Activated CD8-positive, alpha-beta T cell treated with anti-CD3 and anti-CD28 coated beads for 36 hours (primary cell): ENCODE results near the gene ATP5PB. TPM values are rescaled to one million over a fixed set of nuclear protein-coding genes. Genes with fewer than 3 reads are reported as not detected.

ENCODE experiments used
- ATAC-seq: fragments of 200-7000 bp; cut with Tn5 transposase; one replicate; pipeline ENCODE4 v1.10.0; 2021; ENCODE audit warnings: mild to moderate bottlenecking, moderate library complexity
- CTCF ChIA-PET: fragments of 350-600 bp; sonication (Branson Sonifier 250); formaldehyde crosslinking; loops from one replicate; lab custom pipeline; 2021; ENCODE audit warnings: antibody characterized with exemption; lab: Charles Lee
- POLR2A ChIA-PET: fragments of 350-600 bp; sonication (Branson Sonifier 250); formaldehyde crosslinking; loops from one replicate; lab custom pipeline; 2021; ENCODE audit warnings: antibody characterized with exemption; lab: Charles Lee
- DNase-seq: peaks from one replicate; pipeline ENCODE4 v3.0.0-alpha.2; 2020
- H3K27ac Mint-ChIP-seq: one replicate; pipeline ENCODE4 v1.8.0; 2021; ENCODE audit warnings: mild to moderate bottlenecking, mixed read lengths
- H3K27me3 Mint-ChIP-seq: one replicate; pipeline ENCODE4 v1.8.0; 2021; ENCODE audit warnings: mixed read lengths
- H3K36me3 Mint-ChIP-seq: one replicate; pipeline ENCODE4 v1.8.0; 2021; ENCODE audit warnings: low read depth, mixed read lengths
- H3K4me1 Mint-ChIP-seq: one replicate; pipeline ENCODE4 v1.8.0; 2021; ENCODE audit warnings: low read depth, mixed read lengths
- H3K4me3 Mint-ChIP-seq: one replicate; pipeline ENCODE4 v1.8.0; 2021; ENCODE audit warnings: mild to moderate bottlenecking, moderate library complexity, mixed read lengths
- H3K9me3 Mint-ChIP-seq: one replicate; pipeline ENCODE4 v1.8.0; 2021; ENCODE audit warnings: mixed read lengths
- intact Hi-C: fragments of 100-400 bp; cut with micrococcal nuclease; formaldehyde crosslinking; loops from one replicate; pipeline ENCODE4 v1.10.0; 2022
- total RNA-seq, 2 experiments: library from RNA; stranded (reverse); gene quantifications; one replicate each; pipeline ENCODE4 v1.2.3, GENCODE V29; 2021
- TF ChIP-seq, protein P1 (sequence below): fragments of 200-600 bp; IDR thresholded peaks from one replicate; pipeline ENCODE4 v1.8.0; 2022; ENCODE audit warnings: antibody characterized with exemption, mild to moderate bottlenecking

Gene ATP5PB
- total RNA-seq, 2 experiments from 2014 or later, result 341 to 342 TPM

DNA sequence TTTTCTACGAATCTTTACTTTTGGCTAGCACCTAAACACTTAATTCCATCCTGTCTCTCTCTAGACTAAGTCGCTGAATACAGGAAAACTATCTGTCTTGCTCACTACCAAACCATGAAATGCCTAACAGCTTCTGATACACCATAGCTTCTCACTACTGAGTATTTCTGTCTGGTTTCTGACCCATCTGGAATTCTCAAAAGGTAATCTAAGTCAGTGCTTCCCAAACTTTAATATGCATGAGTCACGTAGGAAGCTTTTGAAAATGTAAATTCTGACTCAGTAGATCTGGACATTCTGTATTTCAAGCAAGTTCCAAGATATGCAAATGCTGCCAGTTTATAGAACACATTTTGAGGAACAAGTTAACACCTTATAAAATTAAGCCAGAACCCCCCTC is 12.5 kb upstream of the ATP5PB start:
- no peaks in the 10 kb centered on the region for H3K27me3 Mint-ChIP-seq
- POLR2A ChIA-PET, result interaction anchor here (1.0 to 2.8 kb wide), 3 partner anchors 12 to 297 kb away, joined by 3 to 13 read pairs (median 4); partner anchors contain the start of genes ATP5PB, CEPT1, DRAM2 and WDR77

DNA sequence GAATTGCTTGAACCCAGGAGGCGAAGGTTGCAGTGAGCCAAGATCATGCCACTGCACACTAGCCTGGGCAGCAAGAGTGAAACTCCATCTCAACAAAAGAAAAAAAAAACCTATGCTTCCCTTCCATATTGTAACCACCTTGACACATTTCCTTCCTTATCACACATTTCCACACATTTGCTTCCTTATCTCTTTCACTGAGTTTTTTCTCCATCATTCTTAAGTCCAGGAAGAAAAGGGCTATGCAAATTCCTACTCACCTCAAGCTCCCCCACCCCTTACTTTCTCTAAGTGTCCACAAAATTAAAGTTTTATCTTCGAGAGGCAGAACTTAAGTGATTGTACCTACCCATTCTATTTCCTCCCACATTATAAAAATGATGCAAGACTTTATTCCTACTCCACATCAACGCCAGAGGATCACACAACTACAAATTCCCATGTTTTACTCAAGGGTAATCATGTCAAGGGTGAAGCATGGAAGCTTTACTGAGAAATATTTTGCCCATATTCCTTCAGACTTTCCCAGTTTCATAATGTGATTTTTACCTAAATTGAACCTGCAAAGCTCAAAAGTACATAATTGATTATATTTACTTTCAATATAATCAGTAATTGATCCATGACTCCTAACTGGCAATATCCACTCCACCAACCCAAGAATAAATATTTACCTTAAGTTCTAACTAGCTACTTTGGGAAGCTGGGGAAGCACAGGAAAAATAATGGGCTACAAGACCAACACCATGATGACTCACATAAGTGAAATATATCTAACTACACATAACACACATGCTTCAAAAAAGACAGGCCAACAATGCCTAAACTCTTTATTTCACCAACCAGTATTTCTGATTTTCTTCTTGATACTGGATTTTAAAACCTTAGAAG is 9.6 kb upstream of the ATP5PB start:
- Mint-ChIP-seq H3K27me3 (no peaks in the 10 kb centered on the region), H3K9me3 (no peaks in the 10 kb centered on the region), H3K36me3 (peaks cover 46% of the 10 kb centered on the region), H3K4me3 (no peak overlapping the region), H3K4me1 (peaks cover 22% of the 10 kb centered on the region), H3K27ac (peak overlapping the region; percentile 44)
- CTCF ChIA-PET, result interaction anchor here (0.8 to 3.5 kb wide), 10 partner anchors 9 to 330 kb away, joined by 3 to 21 read pairs (median 4); partner anchors contain the start of genes ATP5PB, OVGP1 and WDR77
- ATAC-seq, result no peak
- POLR2A ChIA-PET, result interaction anchor here (0.6 to 1.6 kb wide), 3 partner anchors 9 to 210 kb away, joined by 3 to 6 read pairs (median 4); partner anchors contain the start of gene WDR77
- TF ChIP-seq, protein P1, sequence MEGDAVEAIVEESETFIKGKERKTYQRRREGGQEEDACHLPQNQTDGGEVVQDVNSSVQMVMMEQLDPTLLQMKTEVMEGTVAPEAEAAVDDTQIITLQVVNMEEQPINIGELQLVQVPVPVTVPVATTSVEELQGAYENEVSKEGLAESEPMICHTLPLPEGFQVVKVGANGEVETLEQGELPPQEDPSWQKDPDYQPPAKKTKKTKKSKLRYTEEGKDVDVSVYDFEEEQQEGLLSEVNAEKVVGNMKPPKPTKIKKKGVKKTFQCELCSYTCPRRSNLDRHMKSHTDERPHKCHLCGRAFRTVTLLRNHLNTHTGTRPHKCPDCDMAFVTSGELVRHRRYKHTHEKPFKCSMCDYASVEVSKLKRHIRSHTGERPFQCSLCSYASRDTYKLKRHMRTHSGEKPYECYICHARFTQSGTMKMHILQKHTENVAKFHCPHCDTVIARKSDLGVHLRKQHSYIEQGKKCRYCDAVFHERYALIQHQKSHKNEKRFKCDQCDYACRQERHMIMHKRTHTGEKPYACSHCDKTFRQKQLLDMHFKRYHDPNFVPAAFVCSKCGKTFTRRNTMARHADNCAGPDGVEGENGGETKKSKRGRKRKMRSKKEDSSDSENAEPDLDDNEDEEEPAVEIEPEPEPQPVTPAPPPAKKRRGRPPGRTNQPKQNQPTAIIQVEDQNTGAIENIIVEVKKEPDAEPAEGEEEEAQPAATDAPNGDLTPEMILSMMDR, result no peak
- intact Hi-C loops, result no loop called here
- DNase-seq, result no peak

More for the DNA sequence above, 12.5 kb upstream of the ATP5PB start:
- ATAC-seq (no peak), DNase-seq (no peak)
- CTCF ChIA-PET, result interaction anchor here (1.1 to 2.0 kb wide), 3 partner anchors 8 to 37 kb away, joined by 3 to 8 read pairs (median 5); partner anchors contain the start of gene OVGP1
- Mint-ChIP-seq H3K4me3 (no peak overlapping the region), H3K27ac (peak overlapping the region; percentile 41), H3K36me3 (peaks cover 25% of the 10 kb centered on the region), H3K9me3 (no peaks in the 10 kb centered on the region), H3K4me1 (peaks cover under 1% of the 10 kb centered on the region)
- TF ChIP-seq, protein P1, result no peak
- intact Hi-C loops, result no loop called here

DNA sequence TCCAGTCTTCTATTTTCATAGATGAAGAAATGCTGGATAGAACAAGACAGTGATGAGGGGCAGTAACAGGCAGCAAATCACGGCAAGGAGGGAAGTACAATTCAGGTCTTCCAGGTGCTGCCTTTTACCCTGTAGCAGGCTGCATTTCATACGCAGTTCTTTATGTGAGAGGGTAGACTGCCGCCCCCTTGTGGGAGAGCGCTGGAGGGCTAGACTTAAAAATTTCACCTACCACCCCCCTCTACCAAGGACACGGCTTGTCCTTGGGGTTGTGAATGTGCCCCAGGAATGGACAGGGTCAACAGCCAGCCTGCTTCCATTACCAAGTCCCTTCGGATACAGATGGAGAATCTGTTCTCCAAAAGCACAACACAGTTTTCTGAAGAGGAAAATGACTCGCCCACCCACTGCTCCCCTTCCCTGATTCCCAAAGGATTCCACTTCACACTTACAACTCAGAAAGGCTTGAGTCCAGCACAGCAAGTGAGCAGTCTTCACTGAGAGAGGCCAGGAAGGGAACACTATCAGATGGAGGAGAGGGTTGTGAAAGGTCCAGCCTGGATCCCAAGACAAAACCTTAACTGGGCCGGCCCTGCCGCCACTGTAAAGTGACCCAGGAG is 7.6 kb upstream of the ATP5PB start:
- peaks cover 38% of the 10 kb centered on the region for H3K4me1 Mint-ChIP-seq
- TF ChIP-seq, protein P1, result peak; percentile 75
- H3K9me3 Mint-ChIP-seq, result no peaks in the 10 kb centered on the region
- peaks cover 55% of the 10 kb centered on the region for H3K36me3 Mint-ChIP-seq
- peak; percentile 81 for DNase-seq
- peak; percentile 86 for ATAC-seq
- peak overlapping the region; percentile 69 for H3K27ac Mint-ChIP-seq
- intact Hi-C loops, result no loop called here
- CTCF ChIA-PET, result interaction anchor here (1.0 to 3.5 kb wide), 10 partner anchors 13 to 326 kb away, joined by 3 to 21 read pairs (median 4); partner anchors contain the start of genes DDX20 and OVGP1
- no peak overlapping the region for H3K4me3 Mint-ChIP-seq
- H3K27me3 Mint-ChIP-seq, result no peaks in the 10 kb centered on the region
- POLR2A ChIA-PET, result no interaction called here

DNA sequence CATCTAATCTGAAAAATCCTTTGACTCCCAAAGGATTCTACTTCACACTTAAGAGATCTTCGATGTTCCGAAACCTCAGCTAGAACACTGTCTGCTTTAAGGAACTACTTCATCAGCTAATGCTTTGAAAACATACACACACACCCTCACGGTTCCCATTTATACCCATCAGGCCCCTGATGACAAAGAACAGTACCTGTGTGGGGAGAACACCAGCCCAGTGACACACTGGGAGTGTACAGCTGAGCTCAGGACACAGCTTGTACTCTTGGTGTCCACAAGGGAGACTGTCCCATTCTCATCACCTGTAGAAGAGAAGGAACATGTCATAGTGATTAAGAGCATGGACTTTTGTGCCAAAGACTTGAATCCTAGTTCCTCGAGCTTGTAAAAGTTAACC is 6.8 kb upstream of the ATP5PB start:
- H3K4me3 Mint-ChIP-seq, result no peak overlapping the region
- DNase-seq, result peak; percentile 15
- H3K27ac Mint-ChIP-seq, result peak overlapping the region; percentile 40
- TF ChIP-seq, protein P1, result no peak
- CTCF ChIA-PET, result interaction anchor here (0.8 to 3.5 kb wide), 11 partner anchors 9 to 327 kb away, joined by 3 to 21 read pairs (median 4); partner anchors contain the start of gene DDX20
- H3K9me3 Mint-ChIP-seq, result no peaks in the 10 kb centered on the region
- peak; percentile 65 for ATAC-seq
- POLR2A ChIA-PET, result no interaction called here
- no peaks in the 10 kb centered on the region for H3K27me3 Mint-ChIP-seq
- peaks cover 46% of the 10 kb centered on the region for H3K4me1 Mint-ChIP-seq
- peaks cover 59% of the 10 kb centered on the region for H3K36me3 Mint-ChIP-seq
- intact Hi-C loops, result no loop called here
